ENCODE results near the gene SHB.

Gene SHB

DNA sequence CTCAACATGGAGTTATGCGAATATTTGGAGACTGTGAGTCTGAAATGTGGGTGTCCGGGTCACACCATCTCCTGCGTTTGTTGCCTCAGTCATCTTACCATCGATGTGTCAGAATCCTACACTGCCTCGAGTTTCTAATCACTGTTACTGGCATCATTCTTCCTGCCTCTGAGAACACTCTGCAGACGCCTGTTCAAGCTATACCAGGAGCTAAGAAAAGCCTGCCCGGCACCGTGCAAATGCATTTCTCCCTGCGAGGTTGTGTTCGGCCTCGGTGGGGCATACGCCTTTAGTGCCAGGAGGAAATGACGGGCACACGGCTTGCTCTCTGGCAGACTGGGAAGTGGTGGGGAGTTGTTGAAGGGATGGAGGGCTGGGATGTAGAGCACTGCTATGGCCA, 133.9 kb downstream of the SHB start:
- no peak for DNase-seq (ENCODE audit: low spot score)

DNA sequence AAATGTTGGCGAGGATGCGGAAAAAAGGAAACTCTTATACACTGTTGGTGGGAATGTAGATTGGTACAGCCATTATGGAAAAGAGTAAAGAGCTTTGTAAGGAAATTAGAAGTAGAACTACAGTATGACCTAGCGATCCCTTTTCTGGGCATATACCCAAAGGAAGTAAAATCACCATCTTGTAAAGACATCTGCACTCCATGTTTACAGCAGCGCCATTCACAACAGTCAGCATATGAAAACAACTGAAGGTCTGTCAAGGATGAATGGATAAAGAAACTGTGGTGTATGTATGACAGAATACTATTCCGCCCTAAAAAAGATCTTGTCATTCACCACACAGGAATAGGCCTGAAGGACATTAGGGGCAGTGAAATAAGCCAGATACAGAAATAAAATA, 137.4 kb downstream of the SHB start:
- no peak for DNase-seq (ENCODE audit: low spot score)

DNA sequence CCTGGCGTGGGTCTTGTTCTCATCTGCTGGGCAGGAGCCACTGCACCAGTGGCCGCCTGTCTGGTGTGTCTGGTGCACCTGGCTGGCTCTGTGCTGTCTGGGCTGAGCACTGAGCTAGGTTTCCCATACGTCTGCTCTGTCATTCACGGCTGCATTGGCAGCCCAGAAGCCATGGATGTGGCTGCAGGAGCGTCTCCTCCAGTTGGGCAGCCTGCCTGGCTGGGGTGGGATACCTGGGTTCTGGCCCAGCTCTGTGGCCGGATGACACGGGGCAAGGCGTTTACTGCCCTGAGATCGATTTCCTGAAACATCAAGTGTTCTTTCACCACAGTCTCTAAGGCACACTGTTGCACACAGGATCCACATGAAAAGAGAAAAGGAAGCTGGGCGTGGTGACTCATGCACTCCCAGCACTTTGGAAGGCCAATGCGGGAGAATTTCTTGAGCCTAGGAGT, 139.6 kb downstream of the SHB start:
- DNase-seq (ENCODE audit: low spot score): no peak

DNA sequence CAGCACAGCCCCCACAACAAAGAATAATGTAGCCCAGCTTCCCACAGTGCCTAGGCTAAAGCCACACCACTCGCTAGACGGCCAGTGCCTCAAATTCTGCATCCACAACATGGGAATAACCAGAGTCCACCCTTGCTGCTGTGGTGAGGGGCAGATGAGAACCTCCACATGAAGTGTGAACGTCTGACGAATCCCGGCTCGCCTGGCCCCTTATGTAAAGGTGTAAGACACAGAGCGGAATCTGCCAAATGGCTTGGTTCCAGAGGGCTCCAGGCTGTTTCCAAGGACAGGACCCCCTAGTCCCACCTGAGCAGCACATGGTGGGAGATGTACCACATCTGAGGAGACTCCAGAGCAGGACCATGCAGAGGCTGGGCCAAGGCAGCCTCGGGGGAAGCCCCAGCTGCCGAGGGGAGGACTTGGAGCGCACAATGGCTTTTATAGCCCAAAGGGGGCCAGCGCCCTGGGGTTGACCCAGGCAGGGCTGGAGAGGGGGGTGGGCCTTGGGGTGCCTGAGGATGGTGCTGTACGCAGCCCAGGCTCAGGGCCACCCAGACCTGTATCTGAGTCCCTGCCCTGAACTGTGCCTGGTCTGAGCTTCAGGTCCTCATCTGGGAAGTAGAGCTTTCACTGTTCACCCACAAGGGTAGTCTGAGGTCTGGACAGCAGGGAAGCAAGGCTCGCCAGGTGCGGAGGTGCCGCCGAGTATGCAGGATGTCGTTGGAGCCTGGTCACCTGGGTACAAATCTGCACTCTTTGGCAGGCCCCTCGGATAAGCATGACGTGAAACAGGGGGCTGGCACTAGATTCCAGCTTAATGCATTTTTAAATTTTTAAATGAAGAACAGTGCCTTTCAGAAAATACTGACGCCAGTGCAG, 140.2 kb downstream of the SHB start:
- no peak for DNase-seq (ENCODE audit: low spot score)

DNA sequence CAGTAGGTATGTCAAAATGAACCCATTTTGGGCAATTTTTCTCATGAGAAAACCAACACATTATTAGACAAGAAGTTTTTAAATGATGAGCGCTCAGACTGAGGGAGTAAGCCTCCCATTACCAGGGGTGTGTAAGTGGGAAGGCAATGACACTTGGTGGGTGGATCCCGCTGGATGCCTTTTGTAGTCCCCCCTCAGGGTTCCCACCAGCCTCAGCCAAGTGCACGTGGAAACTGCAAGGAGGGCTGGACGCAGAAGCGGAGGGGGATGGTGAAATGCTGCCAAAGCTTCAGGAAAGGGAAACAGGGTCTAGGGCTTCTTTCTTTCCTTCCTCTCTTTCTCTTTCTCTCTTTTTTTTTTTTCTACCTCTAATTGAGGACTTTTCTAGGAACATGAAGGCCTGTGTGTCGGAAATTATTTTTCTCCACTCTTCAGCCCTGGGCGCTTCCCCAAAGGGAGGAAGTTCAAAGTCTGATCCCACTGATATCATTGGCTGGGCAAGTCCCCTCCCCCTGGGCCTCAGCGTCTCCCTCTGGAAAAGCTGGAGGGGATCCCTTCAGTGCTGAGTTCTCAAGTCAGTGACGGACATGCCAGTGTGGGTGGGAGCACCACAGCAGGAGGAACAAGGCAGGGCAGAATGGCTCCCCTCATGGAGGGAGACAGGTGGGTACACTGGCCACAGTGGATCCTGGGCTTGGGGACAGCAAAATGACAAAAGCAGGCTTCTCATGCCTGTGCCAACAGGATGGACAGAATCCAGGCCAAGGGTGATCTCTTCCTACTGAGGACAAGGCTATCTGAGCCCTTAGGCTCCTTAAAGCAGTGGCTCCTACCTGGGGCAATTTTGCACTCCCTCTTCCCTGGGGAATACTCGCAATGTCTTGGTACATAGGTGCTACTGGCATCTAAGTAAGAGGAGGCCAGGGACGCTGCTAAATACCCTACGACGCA, 141.2 kb downstream of the SHB start:
- DNase-seq (ENCODE audit: low spot score): no peak

DNA sequence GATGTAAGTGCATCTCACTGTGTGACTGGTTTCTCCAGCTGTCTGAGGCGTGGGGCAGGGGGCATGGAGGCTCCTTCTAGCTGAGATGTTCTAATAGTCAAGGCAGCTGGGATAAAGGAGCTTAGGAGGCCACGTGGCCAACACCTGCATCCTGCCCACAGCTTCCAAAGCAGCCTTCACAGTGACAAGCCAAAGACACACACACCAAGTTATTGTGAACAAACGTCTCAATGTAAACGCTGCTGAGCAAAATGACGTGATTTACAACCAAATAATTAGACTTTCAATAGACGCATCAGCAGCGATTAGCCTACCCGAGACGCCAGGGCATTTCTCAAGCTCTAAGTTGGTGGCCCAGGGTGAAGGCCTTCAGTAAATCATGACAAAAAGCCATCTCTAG, 141.9 kb downstream of the SHB start:
- no peak for DNase-seq (ENCODE audit: low spot score)

DNA sequence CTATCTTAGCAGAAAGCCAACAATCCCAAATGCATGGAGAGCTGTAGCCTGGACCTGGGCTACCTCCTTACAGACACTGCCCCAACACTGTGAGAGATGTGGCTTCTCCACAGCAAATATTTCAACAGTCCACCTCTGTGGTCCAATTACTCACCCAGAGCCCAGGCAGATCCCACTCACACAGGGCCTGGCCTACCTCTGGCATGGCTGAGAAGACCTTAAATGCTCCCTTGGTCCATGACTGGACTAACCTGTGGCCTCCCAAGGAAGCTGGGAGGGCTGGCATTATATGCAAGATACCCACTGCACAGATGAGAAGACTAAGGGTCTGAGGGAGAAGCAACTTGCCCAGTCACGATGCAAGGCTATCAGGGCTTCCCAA, 142.3 kb downstream of the SHB start:
- no peak for DNase-seq (ENCODE audit: low spot score)

DNA sequence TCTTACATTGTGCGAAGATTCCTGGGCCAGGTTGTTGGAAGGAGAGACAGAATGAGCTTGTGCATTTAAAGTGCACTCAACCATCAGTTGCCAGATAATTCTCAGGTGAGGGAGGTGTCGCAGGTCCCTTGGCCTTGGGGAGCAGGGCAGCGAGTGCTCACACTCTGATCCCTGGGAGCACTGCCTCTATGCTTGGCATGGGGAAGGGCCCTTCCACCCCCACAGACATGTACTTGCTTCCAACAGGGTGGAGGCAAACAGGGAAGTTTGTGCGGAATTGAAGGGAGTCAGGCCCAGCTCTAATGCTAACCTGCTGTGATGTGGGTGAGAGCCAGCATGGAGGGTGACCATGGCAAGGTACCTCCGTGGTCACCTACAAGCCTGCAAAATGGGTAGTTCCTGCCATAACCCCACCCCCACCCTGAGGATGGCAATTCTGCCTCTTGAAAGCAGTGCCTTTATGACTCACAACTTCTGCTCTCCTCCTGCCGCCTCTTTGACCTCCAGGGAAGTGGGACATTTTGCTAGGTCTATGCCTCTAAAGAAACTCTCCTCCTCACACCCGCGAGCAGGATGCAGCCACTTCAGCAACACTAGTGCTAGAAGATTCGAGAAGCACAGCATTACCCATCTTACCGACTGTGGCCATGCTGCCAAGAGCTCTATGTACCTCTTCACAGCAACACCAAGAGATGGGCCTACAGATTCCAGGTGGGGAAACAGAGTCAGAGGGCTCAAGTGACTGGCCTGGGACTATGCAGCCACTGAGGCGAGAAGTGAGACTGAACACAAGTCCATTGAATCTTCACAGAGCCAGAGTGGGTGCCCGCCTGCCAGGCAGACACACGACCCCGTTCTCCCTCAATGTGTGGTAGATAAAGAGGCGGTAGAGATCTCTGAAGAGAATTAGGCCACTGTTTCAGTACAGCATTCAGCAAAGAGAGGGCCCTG, 143.0 kb downstream of the SHB start:
- no peak for DNase-seq (ENCODE audit: low spot score)

DNA sequence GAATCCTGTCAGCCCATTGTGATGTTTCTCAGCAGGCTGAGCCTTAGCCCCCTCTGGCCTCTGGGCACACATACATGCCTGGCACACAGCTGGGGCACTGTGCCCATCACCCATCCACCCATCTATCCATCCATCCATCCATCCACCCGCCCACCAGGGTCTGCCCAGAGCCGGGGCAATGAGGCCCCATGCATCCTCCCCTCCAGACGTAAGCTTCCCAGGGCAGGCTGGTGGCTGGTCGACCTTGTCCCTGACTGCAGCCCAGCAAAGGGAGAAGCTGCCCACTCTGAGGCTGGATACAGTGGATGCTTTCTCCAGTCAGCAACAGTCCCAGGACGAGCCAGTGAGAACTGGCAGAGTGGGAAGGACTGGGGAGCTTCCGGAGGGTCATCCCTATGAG, 144.0 kb downstream of the SHB start:
- no peak for DNase-seq (ENCODE audit: low spot score)

DNA sequence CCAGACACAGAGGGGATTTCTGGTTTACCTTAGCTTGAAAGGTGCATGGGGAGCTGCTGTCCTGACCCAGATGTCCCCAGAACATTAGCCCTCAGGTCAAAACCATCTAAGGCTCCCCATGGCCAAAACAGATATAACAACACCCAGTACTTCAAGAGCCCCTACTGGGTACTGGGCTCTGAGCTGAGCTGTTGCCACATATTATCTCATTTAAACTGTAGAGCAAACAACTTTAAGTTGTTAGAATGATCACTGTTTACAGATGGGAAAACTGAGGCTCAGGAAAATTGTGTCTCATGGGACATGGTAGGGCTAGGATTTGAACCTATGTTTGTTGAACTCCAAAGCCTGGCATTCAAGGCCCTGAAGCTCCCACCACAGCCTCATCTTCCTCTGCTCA, 144.5 kb downstream of the SHB start:
- DNase-seq (ENCODE audit: low spot score): no peak

DNA sequence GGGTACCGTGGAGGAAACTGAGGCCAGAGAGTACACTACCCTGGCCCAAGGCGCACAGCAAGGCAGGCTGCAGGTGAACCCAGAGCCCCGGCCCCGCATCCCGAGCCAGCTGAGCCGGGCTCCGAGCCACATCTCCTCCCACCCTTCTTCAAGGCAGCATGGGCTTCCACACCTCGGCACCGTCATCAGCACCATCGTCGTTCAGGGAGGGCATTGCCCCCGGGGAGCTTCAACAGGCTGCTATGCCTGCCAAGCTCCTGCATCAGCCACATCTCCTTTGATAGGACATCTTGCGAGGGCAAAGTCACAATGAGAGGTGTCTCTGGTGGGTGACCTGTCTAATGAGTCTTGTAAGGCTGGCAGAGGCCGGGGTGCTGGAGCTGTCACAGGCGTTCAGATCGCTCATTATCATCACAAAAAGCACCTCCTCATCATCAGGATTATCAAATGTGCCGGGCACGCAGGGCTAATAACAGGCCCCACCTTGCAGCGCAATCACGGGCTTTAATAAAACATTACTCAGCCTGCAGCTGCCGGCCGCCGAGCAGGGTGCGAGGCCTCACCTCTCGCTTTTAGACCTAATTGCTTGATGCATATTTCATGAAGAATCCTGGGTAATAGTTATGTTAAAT, 145.1 kb downstream of the SHB start:
- no peak for DNase-seq (ENCODE audit: low spot score)

DNA sequence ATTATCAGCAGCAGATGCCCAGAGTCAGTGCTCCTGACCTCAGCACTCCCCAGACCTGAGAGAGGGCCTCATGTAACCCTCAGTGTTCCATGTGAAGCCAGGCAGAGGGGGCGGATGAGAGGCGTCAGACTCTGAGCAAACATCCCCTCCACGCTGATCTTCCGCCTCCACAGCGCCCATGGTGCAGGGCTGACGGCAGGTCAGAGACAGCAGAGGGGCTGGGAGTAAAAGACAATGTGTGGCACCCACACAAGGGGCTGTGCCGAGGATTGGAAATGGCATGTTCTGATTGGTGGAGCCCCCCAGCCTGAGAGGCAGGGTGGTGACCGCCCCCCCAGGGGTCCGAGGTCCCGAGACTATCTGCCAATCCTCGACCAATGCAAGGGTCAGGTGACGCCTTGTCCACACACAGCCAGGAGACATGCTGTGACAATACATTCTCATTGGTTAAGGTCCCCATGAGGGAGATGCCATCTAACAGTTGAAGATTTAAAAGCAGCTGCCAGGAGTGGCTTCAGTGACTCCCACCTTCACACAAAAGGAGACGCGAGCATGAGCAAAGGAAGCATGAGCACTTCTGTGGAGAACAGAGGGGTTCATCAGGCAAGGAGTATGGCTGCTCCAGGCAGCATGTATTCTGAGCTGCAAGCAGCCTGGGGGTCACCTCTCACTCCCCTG, 145.8 kb downstream of the SHB start:
- no peak for DNase-seq (ENCODE audit: low spot score)

DNA sequence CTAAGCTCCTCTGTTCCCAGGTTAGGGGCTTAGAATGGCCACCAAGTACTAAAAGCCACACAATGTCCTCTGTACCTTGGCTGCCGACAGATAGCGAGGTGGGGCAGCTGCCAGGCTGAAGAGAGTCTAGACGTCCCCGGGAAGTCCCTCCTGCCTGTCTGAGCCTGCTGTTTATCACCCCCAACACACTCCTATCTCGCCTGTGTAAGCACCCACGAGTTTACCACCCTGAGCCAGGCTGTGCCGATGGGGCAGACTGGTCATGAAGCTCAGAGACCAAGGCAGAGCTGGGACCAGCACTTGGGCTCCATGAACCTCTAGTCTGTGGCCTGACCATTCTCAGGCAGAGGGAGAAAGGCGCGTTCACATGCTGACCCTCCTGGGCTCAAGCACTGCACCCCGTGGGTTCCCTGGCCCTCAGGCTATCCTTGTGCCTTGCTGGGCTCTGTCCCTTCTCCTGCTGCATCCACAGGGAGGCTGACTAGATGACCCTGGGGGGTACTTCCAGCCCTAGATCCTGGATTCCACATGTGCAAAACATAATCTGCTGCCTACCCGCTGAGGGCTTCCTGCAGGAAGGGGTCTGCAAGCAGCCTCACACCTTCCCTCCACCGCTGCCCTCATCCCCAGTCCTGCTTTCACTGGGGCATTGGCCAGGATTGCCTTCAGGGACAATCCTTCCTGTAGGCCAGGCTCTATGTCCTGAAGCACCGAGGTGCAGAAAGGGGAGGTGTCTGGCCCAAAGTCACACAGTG, 146.5 kb downstream of the SHB start:
- no peak for DNase-seq (ENCODE audit: low spot score)

DNA sequence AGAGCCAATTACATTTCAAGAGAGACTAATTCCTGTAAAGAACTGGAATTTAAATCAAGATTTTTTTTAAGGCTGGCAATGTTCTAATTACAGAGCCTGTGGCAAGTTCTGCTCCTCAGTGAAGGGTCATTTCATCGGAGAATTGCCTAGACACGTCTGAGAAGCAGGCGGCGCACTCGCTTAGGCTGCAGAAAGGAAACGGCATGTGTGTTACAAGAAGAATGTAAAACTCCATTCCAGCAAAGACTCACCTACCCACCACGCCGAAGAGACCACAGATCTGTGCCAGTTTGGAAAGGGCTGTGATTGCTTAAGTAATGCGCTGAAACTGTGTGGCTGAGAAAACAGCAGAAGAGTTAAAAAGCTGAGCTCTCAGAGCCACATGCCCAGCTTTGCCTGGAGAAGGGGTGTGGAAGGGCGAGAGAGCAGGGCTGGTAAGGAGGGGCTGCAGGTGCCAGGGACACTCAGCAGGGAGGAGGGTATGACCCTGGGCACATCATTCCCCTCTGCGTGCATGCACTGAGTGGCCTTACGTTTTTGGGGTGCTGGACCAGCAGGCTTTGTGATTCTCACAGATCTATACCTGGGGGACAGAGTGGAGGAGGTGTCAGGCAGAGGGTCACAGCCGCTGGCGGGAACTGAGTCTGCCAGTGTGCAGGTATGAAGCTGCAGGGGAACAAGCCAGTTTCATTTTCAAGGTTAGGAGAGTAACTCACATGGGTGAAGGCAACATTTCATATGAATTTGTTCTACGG, 147.3 kb downstream of the SHB start:
- no peak for DNase-seq (ENCODE audit: low spot score)

DNA sequence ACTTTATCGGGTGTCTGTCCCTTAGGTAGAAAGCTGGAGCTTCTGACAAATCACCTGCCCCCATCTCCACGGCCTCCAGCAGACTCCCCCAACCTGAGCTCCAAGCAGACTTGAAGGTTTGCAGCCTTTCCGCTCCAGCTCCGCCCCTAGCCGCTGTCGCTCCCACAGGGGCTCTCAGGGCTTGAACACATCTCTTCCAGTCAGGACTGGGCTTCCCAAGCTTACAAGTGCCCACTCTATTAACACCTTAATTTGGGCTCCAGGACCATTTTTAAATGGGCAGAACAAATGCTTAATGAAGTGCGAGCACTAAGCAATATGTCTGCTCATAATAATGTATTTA, 147.9 kb downstream of the SHB start:
- DNase-seq (ENCODE audit: low spot score): no peak

DNA sequence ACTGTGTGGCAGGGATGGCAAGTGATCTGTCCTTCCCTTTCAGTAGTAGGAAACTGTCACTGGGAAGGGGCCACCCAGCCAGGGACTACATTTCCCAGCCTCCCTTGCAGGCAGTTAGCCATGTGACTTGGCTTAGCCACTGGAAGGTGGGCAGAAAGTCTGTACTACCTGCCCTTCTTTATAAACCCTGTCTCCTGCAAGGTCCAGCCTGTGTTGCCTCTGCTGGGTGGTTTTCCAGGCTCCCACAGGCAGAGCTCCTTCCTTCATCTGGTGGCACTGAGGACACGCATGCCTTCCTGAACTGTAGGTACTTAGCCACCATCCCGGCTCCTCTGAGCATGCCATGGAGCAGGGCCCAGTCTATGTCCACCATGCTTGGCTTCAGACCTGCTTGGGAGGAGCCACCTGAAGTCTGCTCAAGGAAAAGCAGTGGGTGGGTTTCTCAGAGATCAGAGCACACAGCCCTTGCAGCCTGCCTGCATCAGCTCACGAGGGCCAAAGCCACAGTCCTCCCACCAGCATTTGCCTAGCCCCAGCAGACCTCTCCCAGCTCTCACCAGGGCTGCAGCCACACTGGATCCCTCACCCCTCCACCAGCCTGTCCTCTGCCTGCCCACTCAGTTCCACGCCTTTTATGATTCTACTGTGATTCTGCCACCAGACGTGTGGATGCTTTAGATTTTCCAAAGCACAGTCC, 148.4 kb downstream of the SHB start:
- DNase-seq (ENCODE audit: low spot score): no peak

DNA sequence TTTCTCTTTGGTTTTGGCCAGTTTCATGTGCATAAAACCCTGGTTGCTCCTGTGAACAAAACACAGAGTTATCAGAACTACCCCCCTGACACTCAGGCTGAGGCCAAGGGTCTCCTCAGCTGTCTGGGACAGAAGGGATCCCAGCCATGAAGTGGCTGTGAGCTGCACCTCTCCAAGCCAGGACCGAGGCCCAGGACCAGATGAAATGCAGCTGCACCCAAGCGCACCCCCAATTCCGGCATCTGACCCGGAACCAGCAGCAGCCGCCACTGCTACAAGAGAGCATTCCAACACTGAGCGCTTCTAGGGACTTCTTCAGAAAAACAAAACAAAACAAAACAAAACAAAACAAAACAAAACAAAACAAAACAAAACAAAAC, 149.1 kb downstream of the SHB start:
- DNase-seq (ENCODE audit: low spot score): no peak

DNA sequence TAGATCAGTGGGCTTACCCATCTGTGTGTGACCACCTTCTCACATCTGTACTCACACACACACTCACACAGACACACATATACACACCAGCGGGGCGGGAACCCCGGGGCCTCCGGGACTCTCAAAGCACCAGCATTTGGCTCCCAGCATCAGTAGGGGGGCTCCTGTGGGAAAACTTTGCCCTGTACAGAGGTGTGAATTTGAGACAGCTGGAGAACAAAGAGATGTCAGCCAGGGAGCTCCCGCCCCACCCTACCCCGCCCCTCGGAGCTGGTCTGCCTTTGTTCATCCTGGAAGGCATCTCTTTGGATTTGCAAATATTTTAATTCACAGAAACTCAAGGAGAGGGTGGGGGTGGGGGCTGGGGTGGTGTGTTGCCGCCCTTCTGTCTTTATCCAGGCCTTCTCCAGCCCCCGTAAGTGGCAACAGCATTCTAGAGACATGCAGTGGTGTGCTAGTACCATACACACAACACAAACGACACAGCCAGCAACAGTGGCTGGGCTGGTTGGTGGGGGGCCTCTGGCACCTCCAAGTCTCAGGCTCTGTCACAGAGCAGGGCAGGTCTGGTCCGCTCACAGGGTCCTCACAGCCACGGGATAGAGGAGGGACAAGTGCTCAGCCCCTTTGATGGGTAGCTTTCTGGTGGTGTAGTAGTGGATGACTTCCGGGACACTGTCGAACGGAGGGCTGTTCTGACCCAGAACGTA, 149.6 kb downstream of the SHB start:
- no peak for DNase-seq (ENCODE audit: low spot score)
